Fibroblast of lung (primary cell): Measurements from ENCODE around the gene FSTL4. TPM values are rescaled to one million over a fixed set of nuclear protein-coding genes. Genes with fewer than 3 reads are reported as not detected.

Experiments used
- DNase-seq, 2 donors: peaks; one replicate each; pipeline versions ENCODE4 v3.0.0 to v3.0.0-alpha.2; 2010; ENCODE audit warnings: low read depth in 2 of 2
- H2AFZ ChIP-seq: 2 replicates; pipeline ENCODE4 v1.5.1; 2012; ENCODE audit warnings: low read length, control low read depth, inconsistent platforms
- H3K27ac ChIP-seq: 2 replicates; pipeline ENCODE4 v1.5.1; 2011; ENCODE audit warnings: low read length, control low read depth; ENCODE audit not compliant: insufficient read depth
- H3K27me3 ChIP-seq: 2 replicates; pipeline ENCODE4 v1.5.1; 2011; ENCODE audit warnings: mild to moderate bottlenecking, low read length; ENCODE audit not compliant: control insufficient read depth, insufficient read depth
- H3K36me3 ChIP-seq: 2 replicates; pipeline ENCODE4 v1.5.1; 2011; ENCODE audit warnings: low read length; ENCODE audit not compliant: control insufficient read depth, insufficient read depth
- H3K4me1 ChIP-seq: 2 replicates; pipeline ENCODE4 v1.5.1; 2011; ENCODE audit warnings: low read length; ENCODE audit not compliant: control insufficient read depth, insufficient read depth; ENCODE audit errors: extremely low read depth
- H3K4me2 ChIP-seq: 2 replicates; pipeline ENCODE4 v1.5.1; 2011; ENCODE audit warnings: low read length, control low read depth; ENCODE audit not compliant: insufficient read depth; ENCODE audit errors: extremely low read depth
- H3K4me3 ChIP-seq, 4 experiments: fragments of 200-600 bp in 1 of 4; sonication (generic) in 1 of 4; replicated peaks in 1 of 4; 2 replicates each; pipeline ENCODE4 v1.5.1; 2011 to 2016; ENCODE audit warnings: low read length in 4 of 4, low read depth in 3 of 4, mild to moderate bottlenecking in 3 of 4, control low read depth in 2 of 4, inconsistent platforms in 1 of 4, mixed read lengths in 1 of 4; ENCODE audit not compliant: insufficient read depth in 1 of 4; ENCODE audit errors: control extremely low read depth in 1 of 4
- H3K79me2 ChIP-seq: 2 replicates; pipeline ENCODE4 v1.5.1; 2012; ENCODE audit warnings: mild to moderate bottlenecking, low read length, inconsistent platforms; ENCODE audit not compliant: control insufficient read depth, insufficient read depth
- H3K9ac ChIP-seq: 2 replicates; pipeline ENCODE4 v1.5.1; 2011; ENCODE audit warnings: mild to moderate bottlenecking, low read length, control low read depth; ENCODE audit not compliant: insufficient read depth
- H3K9me3 ChIP-seq: 2 replicates; pipeline ENCODE4 v1.5.1; 2012; ENCODE audit warnings: low read depth, low read length; ENCODE audit not compliant: control insufficient read depth, insufficient read depth
- H4K20me1 ChIP-seq: 2 replicates; pipeline ENCODE4 v1.5.1; 2011; ENCODE audit warnings: low read length; ENCODE audit not compliant: control insufficient read depth, insufficient read depth; ENCODE audit errors: extremely low read depth
- EZH2 ChIP-seq: IDR thresholded peaks from 2 replicates; pipeline ENCODE4 v1.5.1; 2012; ENCODE audit warnings: low read length, control low read depth, mild to moderate bottlenecking; ENCODE audit errors: missing control alignments
- polyA plus RNA-seq, 2 donors: library from polyadenylated mRNA; depleted of rRNA in 1 of 2; stranded (reverse) in 1 of 2; unstranded in 1 of 2; fragments of >200 nt; gene quantifications; 2 replicates each; pipeline ENCODE4 v1.2.1, GENCODE V29; 2011 to 2012; ENCODE audit warnings: missing spikeins in 1 of 2
- total RNA-seq: library from RNA; depleted of rRNA; stranded (reverse); fragments of >200 nt; gene quantifications from 2 replicates; pipeline ENCODE4 v1.2.1, GENCODE V29; 2014
- TF ChIP-seq, protein P1 (sequence below), 2 donors: IDR thresholded peaks in 1 of 2; conservative IDR thresholded peaks in 1 of 2; 1 replicate in 1 of 2; 2 replicates in 1 of 2; pipeline ENCODE4 v1.5.1; 2011 to 2012; ENCODE audit warnings: low read length in 2 of 2, control low read depth in 1 of 2, inconsistent platforms in 1 of 2, low read depth in 1 of 2, mild to moderate bottlenecking in 1 of 2

The FSTL4 gene
- total and polyA plus RNA-seq, 2 donors (not counting 1 experiment from before 2014, with no cell fraction given), result 0.17 to 0.33 TPM

GRCh38 chr5:133382661-133383579 is 229.4 kb downstream of the FSTL4 start:
- H3K4me2 ChIP-seq, result no peak overlapping the region
- H4K20me1 ChIP-seq, result no peaks in the 10 kb centered on the region
- no peaks in the 10 kb centered on the region for H3K4me1 ChIP-seq
- no peak for TF ChIP-seq EZH2
- TF ChIP-seq, protein P1, sequence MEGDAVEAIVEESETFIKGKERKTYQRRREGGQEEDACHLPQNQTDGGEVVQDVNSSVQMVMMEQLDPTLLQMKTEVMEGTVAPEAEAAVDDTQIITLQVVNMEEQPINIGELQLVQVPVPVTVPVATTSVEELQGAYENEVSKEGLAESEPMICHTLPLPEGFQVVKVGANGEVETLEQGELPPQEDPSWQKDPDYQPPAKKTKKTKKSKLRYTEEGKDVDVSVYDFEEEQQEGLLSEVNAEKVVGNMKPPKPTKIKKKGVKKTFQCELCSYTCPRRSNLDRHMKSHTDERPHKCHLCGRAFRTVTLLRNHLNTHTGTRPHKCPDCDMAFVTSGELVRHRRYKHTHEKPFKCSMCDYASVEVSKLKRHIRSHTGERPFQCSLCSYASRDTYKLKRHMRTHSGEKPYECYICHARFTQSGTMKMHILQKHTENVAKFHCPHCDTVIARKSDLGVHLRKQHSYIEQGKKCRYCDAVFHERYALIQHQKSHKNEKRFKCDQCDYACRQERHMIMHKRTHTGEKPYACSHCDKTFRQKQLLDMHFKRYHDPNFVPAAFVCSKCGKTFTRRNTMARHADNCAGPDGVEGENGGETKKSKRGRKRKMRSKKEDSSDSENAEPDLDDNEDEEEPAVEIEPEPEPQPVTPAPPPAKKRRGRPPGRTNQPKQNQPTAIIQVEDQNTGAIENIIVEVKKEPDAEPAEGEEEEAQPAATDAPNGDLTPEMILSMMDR (conservative IDR thresholded peaks at IDR 0.05 in 1 of 2, IDR thresholded peaks at IDR 0.05 in 1 of 2; ENCODE audit: low read depth in 1 of 2, low read length in 2 of 2), result no peak
- no peaks in the 10 kb centered on the region for H3K9me3 ChIP-seq
- no peak overlapping the region for H3K9ac ChIP-seq
- no peak overlapping the region for H3K4me3 ChIP-seq
- no peaks in the 10 kb centered on the region for H3K36me3 ChIP-seq
- no peak overlapping the region for H2AFZ ChIP-seq
- no peaks in the 10 kb centered on the region for H3K27me3 ChIP-seq
- no peak overlapping the region for H3K27ac ChIP-seq
- DNase-seq, result no peak
- no peaks in the 10 kb centered on the region for H3K79me2 ChIP-seq

GRCh38 chr5:133381571-133382365 is 230.6 kb downstream of the FSTL4 start:
- H2AFZ ChIP-seq, result no peak overlapping the region
- no peaks in the 10 kb centered on the region for H3K9me3 ChIP-seq
- no peak overlapping the region for H3K27ac ChIP-seq
- no peak overlapping the region for H3K9ac ChIP-seq
- H3K4me2 ChIP-seq, result no peak overlapping the region
- H4K20me1 ChIP-seq, result no peaks in the 10 kb centered on the region
- H3K4me1 ChIP-seq, result no peaks in the 10 kb centered on the region
- TF ChIP-seq, protein P1 (conservative IDR thresholded peaks at IDR 0.05 in 1 of 2, IDR thresholded peaks at IDR 0.05 in 1 of 2; ENCODE audit: low read depth in 1 of 2, low read length in 2 of 2), result no peak
- no peaks in the 10 kb centered on the region for H3K36me3 ChIP-seq
- H3K79me2 ChIP-seq, result no peaks in the 10 kb centered on the region
- no peak overlapping the region for H3K4me3 ChIP-seq
- H3K27me3 ChIP-seq, result no peaks in the 10 kb centered on the region
- no peak for DNase-seq

DNA sequence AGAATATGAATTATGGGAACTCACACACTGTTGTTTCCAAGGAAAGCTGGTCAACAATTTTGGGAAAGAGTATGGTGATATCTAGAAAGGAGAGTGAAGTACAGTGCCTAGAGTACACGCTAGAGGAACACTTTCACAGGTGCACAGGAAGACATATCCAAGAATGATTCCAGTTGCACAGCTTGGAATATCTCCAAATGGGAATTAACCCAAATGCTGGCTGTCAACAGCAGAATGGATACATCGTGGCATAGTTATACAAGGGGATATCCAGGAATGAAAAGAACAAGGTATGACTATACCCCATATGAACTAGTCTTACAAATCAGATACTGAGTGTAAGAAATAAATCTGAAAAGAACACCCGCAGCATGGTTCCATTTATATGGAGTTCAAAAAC is 231.3 kb downstream of the FSTL4 start:
- H3K9ac ChIP-seq, result no peak overlapping the region
- no peak overlapping the region for H3K4me3 ChIP-seq
- TF ChIP-seq EZH2, result no peak
- TF ChIP-seq, protein P1 (conservative IDR thresholded peaks at IDR 0.05 in 1 of 2, IDR thresholded peaks at IDR 0.05 in 1 of 2; ENCODE audit: low read depth in 1 of 2, low read length in 2 of 2), result no peak
- no peaks in the 10 kb centered on the region for H3K4me1 ChIP-seq
- no peaks in the 10 kb centered on the region for H3K36me3 ChIP-seq
- H3K4me2 ChIP-seq, result no peak overlapping the region
- no peaks in the 10 kb centered on the region for H3K27me3 ChIP-seq
- H4K20me1 ChIP-seq, result no peaks in the 10 kb centered on the region
- no peaks in the 10 kb centered on the region for H3K9me3 ChIP-seq
- DNase-seq, result no peak
- H2AFZ ChIP-seq, result no peak overlapping the region
- no peak overlapping the region for H3K27ac ChIP-seq
- H3K79me2 ChIP-seq, result no peaks in the 10 kb centered on the region
